ENCODE results near the gene HMGB1. TPM values are rescaled to one million over a fixed set of nuclear protein-coding genes. Genes with fewer than 3 reads are reported as not detected.

HMGB1 gene
- total and polyA plus RNA-seq, 2 of the 4 experiments (the other 2 are of a cell fraction), result 185 to 276 TPM

Other genes starting within 250 kb of the HMGB1 start
- 16.8 and 35.8 TPM in 2 replicates for gene KATNAL1, start 158.4 kb downstream of the HMGB1 start, total RNA-seq (2012; rRNA removed)
- gene KATNAL1, start 158.4 kb downstream of the HMGB1 start, polyA plus RNA-seq (2012; rRNA removed), result 6.5 and 6.9 TPM in 2 replicates
- gene UBE2L5, start 43.4 kb downstream of the HMGB1 start, total RNA-seq (2012; rRNA removed), result 0.18 TPM in 1 of 2 replicates, not detected in the other
- gene UBE2L5, start 43.4 kb downstream of the HMGB1 start, polyA plus RNA-seq (2012; rRNA removed), result not detected in 2 replicates
- 15.4 and 22.5 TPM in 2 replicates for gene USPL1, start 152.0 kb upstream of the HMGB1 start, total RNA-seq (2012; rRNA removed)
- 8.3 and 12.1 TPM in 2 replicates for gene USPL1, start 152.0 kb upstream of the HMGB1 start, polyA plus RNA-seq (2012; rRNA removed)